Measurements from ENCODE around the gene ESRRG. TPM values are rescaled to one million over a fixed set of nuclear protein-coding genes. Genes with fewer than 3 reads are reported as not detected.

ESRRG gene
- total RNA-seq, 1 donor = 0.18 TPM

DNA sequence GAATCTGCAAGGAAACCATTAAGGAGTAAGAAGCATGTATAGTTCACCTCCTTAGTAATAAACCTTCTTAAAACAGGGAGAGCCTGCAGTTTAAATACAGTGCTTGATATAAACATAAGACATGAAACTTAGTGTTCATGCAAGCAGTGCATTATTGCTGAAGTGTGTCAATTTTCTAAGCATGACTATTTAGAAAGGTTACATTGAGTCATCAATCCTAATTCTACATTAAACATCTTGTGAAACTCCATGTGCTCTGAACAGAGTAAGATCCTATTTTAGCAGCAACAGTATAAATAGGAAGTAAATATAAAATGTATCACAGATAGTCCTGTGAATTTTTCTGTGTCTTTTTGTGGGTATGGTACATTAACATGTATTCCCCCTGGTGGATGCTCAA is 135.5 kb downstream of the ESRRG start:
- DNase-seq (ENCODE audit: low read depth) = no peak
- TF ChIP-seq, protein P1, sequence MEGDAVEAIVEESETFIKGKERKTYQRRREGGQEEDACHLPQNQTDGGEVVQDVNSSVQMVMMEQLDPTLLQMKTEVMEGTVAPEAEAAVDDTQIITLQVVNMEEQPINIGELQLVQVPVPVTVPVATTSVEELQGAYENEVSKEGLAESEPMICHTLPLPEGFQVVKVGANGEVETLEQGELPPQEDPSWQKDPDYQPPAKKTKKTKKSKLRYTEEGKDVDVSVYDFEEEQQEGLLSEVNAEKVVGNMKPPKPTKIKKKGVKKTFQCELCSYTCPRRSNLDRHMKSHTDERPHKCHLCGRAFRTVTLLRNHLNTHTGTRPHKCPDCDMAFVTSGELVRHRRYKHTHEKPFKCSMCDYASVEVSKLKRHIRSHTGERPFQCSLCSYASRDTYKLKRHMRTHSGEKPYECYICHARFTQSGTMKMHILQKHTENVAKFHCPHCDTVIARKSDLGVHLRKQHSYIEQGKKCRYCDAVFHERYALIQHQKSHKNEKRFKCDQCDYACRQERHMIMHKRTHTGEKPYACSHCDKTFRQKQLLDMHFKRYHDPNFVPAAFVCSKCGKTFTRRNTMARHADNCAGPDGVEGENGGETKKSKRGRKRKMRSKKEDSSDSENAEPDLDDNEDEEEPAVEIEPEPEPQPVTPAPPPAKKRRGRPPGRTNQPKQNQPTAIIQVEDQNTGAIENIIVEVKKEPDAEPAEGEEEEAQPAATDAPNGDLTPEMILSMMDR (IDR thresholded peaks at IDR 0.05; ENCODE audit: insufficient read depth, low read length) = no peak
- H3K4me3 ChIP-seq (ENCODE audit: low read depth, low read length) = no peak overlapping the region

DNA sequence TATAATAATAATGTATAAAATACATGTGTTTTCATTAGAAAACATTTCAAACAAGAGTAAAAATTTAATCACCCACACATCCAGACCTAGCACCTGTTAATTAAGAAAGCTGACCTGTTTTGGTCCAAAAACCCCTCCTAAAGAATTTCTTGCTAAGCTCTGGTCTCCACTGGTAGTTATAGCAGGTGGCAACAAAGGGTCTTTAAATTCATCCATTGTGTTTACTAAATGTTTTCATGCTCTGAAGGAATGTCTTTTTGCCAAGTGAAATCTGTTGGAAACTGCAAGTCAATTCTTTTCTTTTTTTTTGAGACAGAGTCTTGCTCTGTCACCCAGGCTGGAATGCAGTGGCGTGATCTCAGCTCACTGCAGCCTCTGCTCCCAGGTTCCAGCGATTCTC is 141.1 kb downstream of the ESRRG start:
- no peak for DNase-seq (ENCODE audit: low read depth)
- no peak overlapping the region for H3K4me3 ChIP-seq (ENCODE audit: low read depth, low read length)
- TF ChIP-seq, protein P1 (IDR thresholded peaks at IDR 0.05; ENCODE audit: insufficient read depth, low read length) = no peak

DNA sequence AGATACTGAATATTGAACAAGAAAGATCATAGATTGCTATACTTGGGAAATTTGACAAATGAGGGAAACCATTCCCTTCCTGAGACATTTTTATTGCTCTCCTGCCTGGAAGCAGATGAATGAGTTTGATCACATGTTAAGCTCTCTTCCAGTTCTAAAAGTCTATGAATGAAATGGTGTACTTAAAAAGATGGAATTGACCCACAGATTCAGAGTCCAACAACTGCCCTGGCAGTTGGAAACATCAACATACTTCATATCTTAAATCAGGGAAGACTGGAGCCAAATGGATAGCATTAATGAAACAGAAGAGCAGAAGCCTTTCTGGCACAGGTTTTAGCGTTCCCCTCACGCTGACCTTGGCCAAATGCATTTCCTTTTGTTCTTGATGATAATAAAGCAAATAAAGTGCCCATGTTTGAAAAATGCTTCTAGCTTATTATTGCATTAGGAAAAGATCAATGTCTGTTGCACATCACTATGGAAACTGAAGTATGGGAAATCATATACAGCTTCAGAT is 142.6 kb downstream of the ESRRG start:
- DNase-seq (ENCODE audit: low read depth) = no peak
- no peak overlapping the region for H3K4me3 ChIP-seq (ENCODE audit: low read depth, low read length)
- TF ChIP-seq, protein P1 (IDR thresholded peaks at IDR 0.05; ENCODE audit: insufficient read depth, low read length) = no peak

DNA sequence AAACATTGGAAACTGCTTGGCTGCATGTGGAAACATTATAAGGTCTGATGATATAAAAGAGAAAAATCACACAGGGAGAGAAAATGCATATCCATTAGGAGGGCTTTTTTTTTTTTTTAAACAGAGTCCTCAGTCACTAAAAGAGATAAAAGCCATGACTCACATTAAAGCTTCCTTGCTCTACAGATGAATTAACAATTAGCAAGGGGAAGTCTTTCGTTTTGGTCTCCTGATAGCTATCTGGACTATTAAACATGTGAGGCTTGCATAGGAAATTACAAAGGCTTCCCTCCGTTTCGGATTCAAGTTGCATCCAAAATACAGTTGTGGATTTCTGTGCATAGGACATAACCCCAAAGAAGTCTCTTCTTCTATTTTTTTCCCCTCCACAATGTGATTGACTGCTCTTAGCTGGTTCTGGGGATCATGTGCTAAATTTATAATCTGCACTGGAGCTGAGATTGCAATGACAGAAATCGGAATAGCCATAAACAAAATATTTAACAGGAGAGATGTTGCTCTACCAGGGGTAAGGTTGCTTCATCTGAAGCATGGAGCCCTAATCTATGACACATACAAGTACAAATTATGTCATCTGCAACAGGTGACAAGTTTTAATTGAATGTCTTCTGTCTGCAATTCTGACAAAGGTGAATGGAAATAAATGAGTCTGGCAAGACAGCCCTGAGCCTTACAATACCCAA is 146.8 kb downstream of the ESRRG start:
- H3K4me3 ChIP-seq (ENCODE audit: low read depth, low read length) = no peak overlapping the region
- no peak for DNase-seq (ENCODE audit: low read depth)
- TF ChIP-seq, protein P1 (IDR thresholded peaks at IDR 0.05; ENCODE audit: insufficient read depth, low read length) = no peak

DNA sequence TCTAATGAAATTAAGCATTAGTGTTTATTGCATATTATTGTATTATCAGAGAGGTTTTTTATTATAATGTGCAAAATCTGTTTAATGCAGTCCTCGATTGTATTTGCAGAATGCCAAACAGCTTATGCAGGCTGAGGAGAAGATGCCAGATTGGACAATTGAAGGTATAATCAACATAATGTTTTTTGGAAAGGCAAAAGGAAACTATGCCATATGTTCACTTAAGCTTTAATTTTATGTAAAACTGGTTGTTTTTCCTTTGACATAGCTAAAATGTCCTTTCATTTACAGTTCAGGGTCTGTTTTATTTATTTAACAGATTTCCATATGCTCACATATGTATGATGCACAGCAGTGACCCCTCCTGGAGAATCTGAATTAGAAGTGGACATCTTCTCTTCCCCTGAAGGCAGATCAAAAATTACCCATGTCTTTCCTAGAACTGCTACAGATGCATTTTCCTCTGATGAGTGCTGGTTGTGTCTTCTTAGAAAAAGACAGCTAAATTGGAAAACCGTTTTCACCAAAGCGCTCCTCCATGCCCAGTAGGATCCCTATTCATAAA is 156.5 kb downstream of the ESRRG start:
- peak; percentile 32 for DNase-seq (ENCODE audit: low read depth)
- TF ChIP-seq, protein P1 (IDR thresholded peaks at IDR 0.05; ENCODE audit: insufficient read depth, low read length) = peak; percentile 37

DNA sequence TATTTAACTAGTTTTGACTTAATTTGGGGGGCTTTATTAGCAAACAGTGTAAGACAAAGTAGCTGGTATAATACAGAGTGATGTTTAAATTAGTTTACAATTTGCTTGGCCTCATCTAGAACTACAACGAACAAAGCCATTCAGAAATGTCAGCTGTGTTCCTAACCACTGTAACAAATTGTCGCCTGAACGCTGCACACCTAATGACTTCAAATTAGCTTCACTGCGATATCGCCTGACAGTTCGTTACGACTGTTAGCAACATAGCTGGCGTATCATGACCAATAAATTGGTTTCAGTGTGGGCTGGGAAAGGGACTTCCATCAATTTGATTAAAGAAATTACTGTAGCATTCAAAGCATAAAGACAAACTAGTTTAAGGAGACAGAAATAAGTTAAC is 160.1 kb downstream of the ESRRG start:
- DNase-seq (ENCODE audit: low read depth) = no peak
- no peak overlapping the region for H3K4me3 ChIP-seq (ENCODE audit: low read depth, low read length)
- TF ChIP-seq, protein P1 (IDR thresholded peaks at IDR 0.05; ENCODE audit: insufficient read depth, low read length) = no peak

More for the DNA sequence above, 156.5 kb downstream of the ESRRG start:
- H3K4me3 ChIP-seq (ENCODE audit: low read depth, low read length) = no peak overlapping the region

Data from fibroblast of the aortic adventitia (primary cell).